Glutamatergic neuron (in vitro differentiated cells): Measurements from ENCODE around the gene SPATA17. TPM values are rescaled to one million over a fixed set of nuclear protein-coding genes. Genes with fewer than 3 reads are reported as not detected.

Source experiments
- total RNA-seq: library from RNA; stranded (reverse); fragmentation: NEBNext Ultra II Directional; extraction: Animal tissue kit (Norgen Biotek cat#: 25700); gene quantifications from one replicate; pipeline ENCODE4 v1.2.1, GENCODE V29; 2021; ENCODE audit not compliant: unreplicated experiment

Gene SPATA17
- total RNA-seq, 1 donor from 2014 or later, result 0.78 TPM

Other genes with a start within 250 kb of the SPATA17 start
- 15.6 TPM for gene GPATCH2, start 254 bp upstream of the SPATA17 start, total RNA-seq